ENCODE data around the gene ANO9.

The ANO9 gene

DNA sequence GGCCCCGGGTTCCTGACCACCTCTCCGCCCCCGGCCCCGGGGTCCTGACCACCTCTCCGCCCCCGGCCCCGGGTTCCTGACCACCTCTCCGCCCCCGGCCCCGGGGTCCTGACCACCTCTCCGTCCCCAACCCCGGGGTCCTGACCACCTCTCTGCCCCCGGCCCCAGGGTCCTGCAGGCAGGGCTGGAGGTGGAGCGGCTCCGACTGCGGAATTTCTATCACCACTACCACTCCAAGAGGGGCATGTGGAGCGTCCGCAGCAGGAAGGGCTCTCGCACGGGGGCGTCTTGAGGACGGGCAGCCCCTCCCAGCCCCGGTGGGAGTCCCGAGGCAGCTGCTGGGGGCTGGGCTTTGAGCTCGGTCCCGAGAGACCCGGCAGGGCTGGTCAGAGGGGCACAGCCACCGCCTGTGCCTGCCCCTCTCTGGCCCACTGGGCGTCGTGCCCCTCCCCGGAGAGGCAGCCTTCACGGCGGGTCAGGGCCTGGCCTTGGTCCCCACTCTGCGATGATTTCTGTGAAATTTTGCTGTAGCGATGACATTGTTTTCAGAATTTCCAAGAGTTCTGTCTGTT is 60.2 kb downstream of the ANO9 start:
- Mint-ChIP-seq H3K4me1 (ENCODE audit: low read depth) (no peaks in the 10 kb centered on the region), H3K27ac (no peak overlapping the region), H3K9me3 (peaks cover 7% of the 10 kb centered on the region), H3K36me3 (ENCODE audit: low read depth) (no peaks in the 10 kb centered on the region), H3K4me3 (no peak overlapping the region), H3K27me3 (peaks cover 24% of the 10 kb centered on the region)
- intact Hi-C loops (cut with micrococcal nuclease): no loop called here

DNA sequence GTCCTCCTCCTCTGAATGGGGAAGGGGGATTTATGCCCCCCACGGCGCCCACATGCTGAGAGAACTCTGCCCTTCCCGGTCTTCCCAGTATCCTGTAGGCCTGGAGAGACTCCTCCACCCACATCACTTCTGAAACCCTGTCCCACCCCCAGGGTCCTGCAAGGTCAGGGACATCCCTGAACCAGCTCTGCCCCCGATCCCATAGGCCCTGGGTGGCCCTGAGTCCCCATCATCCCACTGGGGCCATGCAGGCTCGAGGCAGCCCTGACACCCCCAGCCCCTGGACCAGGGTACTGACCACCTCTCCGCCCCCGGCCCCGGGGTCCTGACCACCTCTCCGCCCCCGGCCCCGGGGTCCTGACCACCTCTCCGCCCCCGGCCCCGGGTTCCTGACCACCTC is 60.8 kb downstream of the ANO9 start:
- Mint-ChIP-seq H3K9me3 (peaks cover under 1% of the 10 kb centered on the region), H3K36me3 (ENCODE audit: low read depth) (no peaks in the 10 kb centered on the region)

DNA sequence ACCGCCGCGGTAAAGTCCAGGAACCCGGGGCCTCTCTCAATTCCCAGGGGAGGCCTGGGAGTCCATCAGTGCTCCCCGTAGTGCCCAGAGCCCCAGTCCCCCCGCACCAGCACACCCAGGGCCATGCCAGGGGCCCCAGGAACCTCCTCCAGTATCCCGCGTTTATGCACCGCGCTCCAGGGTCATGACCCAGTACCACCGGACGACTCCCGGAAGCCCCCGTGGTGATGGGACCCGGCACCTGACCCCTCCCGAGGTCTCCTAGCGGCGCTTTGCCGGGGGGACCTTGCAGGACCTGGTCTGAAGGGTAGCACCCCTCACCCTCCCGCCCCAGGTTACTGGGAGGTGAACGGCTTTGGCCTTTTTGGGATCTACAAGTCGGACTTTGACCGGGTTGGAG is 61.3 kb downstream of the ANO9 start:
- no peak overlapping the region for H3K27ac Mint-ChIP-seq
- no peaks in the 10 kb centered on the region for H3K9me3 Mint-ChIP-seq
- peaks cover 24% of the 10 kb centered on the region for H3K27me3 Mint-ChIP-seq
- H3K4me3 Mint-ChIP-seq: no peak overlapping the region
- intact Hi-C loops (cut with micrococcal nuclease): no loop called here
- H3K4me1 Mint-ChIP-seq (ENCODE audit: low read depth): no peaks in the 10 kb centered on the region
- no peaks in the 10 kb centered on the region for H3K36me3 Mint-ChIP-seq (ENCODE audit: low read depth)

More for the DNA sequence above, 60.8 kb downstream of the ANO9 start:
- Mint-ChIP-seq H3K27ac (no peak overlapping the region), H3K4me1 (ENCODE audit: low read depth) (no peaks in the 10 kb centered on the region), H3K4me3 (no peak overlapping the region), H3K27me3 (peaks cover 24% of the 10 kb centered on the region)
- intact Hi-C loops (cut with micrococcal nuclease): no loop called here

DNA sequence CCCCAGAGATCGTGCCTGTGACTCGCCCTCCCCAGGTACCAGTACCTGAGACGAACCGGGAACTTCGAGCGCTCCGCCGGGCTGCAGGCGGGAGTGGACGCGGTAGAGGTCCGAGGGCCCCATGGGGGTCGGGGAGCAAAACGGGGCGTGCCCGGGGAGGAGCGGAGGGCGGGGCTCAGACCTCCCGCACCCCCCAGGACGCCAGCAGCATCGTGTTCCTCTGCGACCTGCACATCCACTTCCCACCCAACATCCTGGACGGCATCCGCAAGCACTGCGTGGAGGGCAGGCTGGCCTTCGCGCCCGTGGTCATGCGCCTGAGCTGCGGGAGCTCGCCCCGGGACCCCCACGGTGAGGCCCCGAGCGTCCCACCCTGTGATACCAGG is 61.7 kb downstream of the ANO9 start:
- Mint-ChIP-seq H3K36me3 (ENCODE audit: low read depth) (no peaks in the 10 kb centered on the region), H3K27ac (no peak overlapping the region), H3K4me3 (no peak overlapping the region), H3K27me3 (peaks cover 24% of the 10 kb centered on the region), H3K9me3 (no peaks in the 10 kb centered on the region), H3K4me1 (ENCODE audit: low read depth) (no peaks in the 10 kb centered on the region)
- intact Hi-C loops (cut with micrococcal nuclease): no loop called here

DNA sequence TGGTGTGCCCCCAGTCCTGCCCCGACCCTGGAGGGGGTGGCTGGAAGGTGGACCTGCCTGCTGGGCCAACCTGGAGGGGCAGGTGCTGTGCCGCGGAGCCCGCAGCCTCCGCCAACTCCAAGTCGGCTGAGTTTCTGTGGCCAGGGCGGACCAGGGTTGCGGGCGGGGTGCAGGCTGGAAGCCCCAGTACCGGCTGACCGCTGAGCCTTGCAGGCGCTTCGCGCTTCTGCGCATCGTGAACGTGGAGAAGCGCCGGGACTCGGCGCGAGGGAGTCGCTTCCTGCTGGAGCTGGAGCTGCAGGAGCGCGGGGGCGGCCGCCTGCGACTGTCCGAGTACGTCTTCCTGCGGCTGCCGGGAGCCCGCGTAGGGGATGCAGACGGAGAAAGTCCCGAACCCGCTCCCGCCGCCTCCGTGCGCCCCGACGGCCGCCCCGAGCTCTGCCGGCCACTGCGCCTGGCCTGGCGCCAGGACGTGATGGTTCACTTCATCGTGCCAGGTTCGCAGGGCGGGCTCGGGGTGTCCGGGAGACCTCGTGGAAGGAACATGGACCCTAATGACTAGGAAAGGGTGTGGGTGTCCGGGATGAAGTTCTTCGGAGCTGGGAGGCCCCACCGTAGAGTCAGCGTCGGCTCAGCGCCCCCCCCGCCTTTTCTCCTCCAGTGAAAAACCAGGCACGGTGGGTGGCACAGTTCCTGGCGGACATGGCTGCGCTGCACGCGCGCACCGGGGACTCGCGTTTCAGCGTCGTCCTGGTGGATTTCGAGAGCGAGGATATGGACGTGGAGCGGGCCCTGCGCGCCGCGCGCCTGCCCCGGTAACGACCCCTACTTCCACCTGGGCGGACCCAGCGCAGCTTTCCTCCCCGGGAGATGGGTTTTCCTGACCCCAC is 62.4 kb downstream of the ANO9 start:
- Mint-ChIP-seq H3K27ac (no peak overlapping the region), H3K4me3 (no peak overlapping the region), H3K27me3 (peaks cover 24% of the 10 kb centered on the region), H3K36me3 (ENCODE audit: low read depth) (no peaks in the 10 kb centered on the region), H3K9me3 (no peaks in the 10 kb centered on the region), H3K4me1 (ENCODE audit: low read depth) (no peaks in the 10 kb centered on the region)
- intact Hi-C loops (cut with micrococcal nuclease): no loop called here

DNA sequence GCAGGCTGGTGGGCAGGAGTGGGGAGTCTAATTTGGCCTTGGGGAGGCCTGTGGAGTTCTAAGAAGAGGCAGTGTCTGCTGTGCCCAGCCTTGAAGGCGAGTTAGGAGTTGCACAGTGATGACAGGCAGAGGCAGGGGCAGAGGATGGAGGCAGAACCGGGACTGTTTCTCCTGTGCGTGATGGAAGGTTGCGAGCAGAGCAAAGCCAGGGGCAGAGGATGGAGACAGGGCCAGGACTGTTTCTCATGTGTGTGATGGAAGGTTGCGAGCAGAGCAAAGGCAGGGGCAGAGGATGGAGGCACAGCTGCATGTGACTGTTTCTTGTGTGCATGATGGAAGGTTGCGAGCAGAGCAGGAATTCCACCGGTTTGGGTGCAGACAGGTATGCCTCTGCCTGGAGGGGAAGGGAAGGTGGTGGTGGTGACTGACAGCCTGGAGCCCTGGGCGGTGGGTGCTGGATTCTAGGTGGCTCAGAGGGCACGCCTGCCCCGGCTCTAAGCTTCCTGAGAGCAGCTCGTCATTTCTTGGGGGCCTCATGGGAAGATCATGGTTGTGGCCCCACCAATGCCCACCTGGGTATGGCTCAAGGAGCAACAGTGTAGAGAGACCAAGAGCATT is 63.8 kb downstream of the ANO9 start:
- H3K27me3 Mint-ChIP-seq: peaks cover 30% of the 10 kb centered on the region
- H3K9me3 Mint-ChIP-seq: no peaks in the 10 kb centered on the region
- H3K4me3 Mint-ChIP-seq: no peak overlapping the region
- H3K27ac Mint-ChIP-seq: no peak overlapping the region
- H3K36me3 Mint-ChIP-seq (ENCODE audit: low read depth): no peaks in the 10 kb centered on the region
- intact Hi-C loops (cut with micrococcal nuclease): no loop called here
- no peaks in the 10 kb centered on the region for H3K4me1 Mint-ChIP-seq (ENCODE audit: low read depth)

DNA sequence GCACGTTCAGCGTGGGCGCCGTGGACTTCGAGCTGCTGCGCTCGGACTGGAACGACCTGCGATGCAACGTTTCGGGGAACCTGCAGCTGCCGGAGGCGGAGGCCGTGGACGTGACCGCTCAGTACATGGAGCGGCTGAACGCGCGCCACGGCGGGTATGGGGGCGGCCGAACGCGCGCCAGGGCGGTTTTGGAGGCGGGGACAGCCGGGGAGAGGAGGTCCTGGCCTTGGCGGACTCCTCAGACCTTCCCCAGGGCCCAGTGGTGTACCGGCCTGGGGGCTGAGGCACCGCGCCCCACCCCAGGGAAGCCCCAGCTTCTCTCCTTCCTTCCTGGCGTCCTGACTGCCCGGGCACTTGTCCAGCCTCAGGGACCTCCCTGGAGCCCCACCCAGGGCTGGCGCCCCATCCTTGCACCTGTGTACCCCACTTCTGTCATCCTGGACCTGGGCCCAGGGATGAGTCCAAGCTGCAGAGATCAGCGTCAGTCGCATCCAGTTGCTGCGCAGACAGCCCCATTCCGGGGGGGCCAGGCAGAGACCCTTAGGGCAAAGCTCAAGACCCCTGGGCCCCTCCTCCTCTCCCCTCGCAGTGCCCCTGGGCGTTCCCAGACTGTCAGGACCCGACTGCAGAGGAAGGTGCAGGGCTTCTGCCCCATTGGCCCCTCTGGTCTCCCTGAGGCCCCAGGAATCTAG is 64.5 kb downstream of the ANO9 start:
- no peak overlapping the region for H3K27ac Mint-ChIP-seq
- no peaks in the 10 kb centered on the region for H3K36me3 Mint-ChIP-seq (ENCODE audit: low read depth)
- H3K27me3 Mint-ChIP-seq: peaks cover 32% of the 10 kb centered on the region

DNA sequence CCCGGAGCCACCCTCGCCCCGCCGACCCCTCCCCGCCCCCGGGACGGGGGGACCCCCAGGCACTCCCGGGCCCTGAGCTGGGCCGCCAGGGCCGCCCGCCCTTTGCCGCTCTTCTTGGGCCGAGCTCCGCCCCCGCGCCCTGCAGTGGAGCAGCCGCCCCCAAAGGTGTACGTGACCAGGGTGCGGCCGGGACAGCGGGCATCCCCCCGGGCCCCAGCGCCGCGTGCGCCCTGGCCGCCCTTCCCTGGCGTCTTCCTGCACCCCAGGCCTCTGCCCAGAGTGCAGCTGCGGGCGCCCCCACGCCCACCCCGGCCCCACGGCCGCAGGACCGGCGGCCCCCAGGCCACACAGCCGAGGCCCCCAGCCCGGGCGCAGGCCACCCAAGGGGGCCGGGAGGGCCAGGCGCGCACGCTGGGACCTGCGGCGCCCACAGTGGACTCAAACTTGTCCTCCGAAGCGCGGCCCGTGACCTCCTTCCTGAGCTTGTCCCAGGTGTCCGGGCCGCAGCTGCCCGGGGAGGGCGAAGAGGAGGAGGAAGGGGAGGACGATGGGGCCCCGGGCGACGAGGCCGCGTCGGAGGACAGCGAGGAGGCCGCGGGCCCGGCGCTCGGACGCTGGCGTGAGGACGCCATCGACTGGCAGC is 65.2 kb downstream of the ANO9 start:
- intact Hi-C loops (cut with micrococcal nuclease): no loop called here
- Mint-ChIP-seq H3K4me1 (ENCODE audit: low read depth) (no peaks in the 10 kb centered on the region), H3K27ac (no peak overlapping the region), H3K9me3 (no peaks in the 10 kb centered on the region), H3K4me3 (no peak overlapping the region), H3K27me3 (peaks cover 34% of the 10 kb centered on the region), H3K36me3 (ENCODE audit: low read depth) (no peaks in the 10 kb centered on the region)

More for the DNA sequence above, 64.5 kb downstream of the ANO9 start:
- Mint-ChIP-seq H3K9me3 (no peaks in the 10 kb centered on the region), H3K4me3 (no peak overlapping the region), H3K4me1 (ENCODE audit: low read depth) (no peaks in the 10 kb centered on the region)
- intact Hi-C loops (cut with micrococcal nuclease): no loop called here

DNA sequence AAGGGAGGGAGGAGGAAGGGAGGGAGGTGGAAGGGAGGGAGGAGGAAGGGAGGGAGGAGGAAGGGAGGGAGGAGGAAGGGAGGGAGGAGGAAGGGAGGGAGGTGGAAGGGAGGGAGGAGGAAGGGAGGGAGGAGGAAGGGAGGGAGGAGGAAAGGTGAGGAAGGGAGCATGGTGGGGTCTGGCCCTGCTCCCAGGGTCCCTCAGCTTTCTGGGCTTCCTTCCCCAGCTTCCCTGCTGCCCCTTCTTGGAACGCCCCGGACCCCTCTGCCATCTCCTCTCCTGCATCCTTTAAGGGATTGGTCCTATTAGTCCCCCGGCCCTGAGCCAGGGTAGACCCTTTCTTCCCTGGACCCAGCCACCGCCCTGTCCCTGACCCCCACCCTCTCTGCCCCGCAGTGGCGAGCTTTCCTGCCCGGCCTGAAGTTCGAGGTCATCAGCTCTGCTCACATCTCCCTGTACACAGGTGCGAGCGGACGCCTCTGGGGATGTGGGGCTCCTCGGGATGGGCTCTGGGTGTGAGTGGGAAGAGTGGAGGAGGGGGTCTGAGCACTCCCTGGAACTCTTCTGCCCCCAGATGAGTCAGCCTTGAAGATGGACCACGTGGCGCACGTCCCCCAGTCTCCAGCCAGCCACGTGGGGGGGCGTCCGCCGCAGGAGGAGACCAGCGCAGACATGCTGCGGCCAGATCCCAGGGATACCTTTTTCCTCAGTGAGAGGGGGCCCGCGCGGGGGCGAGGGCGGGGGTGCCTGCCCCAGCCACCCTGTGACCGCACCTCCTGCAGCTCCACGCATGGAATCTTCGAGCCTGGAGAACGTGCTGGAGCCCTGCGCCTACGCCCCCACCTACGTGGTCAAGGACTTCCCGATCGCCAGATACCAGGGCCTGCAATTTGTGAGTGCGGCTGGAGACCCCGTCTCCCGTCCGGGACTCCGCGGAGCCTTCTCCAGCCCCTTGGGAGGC is 66.5 kb downstream of the ANO9 start:
- H3K27me3 Mint-ChIP-seq: peaks cover 47% of the 10 kb centered on the region
- intact Hi-C loops (cut with micrococcal nuclease): no loop called here
- no peaks in the 10 kb centered on the region for H3K9me3 Mint-ChIP-seq
- no peaks in the 10 kb centered on the region for H3K36me3 Mint-ChIP-seq (ENCODE audit: low read depth)
- no peak overlapping the region for H3K4me3 Mint-ChIP-seq
- no peak overlapping the region for H3K27ac Mint-ChIP-seq
- H3K4me1 Mint-ChIP-seq (ENCODE audit: low read depth): no peaks in the 10 kb centered on the region

DNA sequence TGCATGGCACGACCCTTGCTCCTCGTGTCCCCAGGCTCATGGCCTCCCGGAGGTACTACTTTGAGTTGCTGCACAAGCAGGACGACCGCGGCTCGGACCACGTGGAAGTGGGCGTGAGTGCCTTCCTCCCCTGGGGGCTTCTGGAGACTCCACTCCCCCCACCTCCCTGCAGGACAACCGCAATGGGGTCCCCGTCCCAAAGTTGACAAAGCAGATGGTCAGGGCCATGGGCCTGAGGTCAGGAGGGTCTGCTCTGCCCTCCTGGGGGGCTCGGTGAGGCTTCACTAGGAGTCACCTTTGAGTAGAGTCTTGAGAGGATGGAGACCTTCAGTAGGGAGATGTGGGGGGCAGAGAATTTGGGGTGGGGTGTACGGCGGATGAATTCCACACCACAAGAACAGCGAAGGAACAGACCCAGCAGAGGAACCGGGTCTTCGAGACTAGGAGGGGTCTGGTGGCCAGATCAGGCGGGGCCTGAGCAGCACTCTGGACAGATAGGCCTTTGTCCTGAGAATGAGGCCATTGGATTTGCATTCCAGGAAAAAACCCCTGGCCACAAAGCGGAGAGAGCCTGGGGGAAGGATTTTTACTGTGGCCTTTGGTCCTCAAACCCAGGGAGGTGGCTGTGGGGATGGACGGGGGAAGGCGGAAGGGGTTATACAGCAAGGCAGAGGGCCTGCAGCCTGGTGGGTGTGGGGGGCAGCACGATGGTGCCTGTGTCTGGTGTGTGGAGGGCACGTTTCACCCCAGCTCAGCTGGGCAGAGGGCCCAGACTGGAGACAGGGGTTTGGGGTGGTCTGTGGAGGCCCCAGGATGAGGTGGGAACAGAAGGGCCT is 67.9 kb downstream of the ANO9 start:
- H3K4me1 Mint-ChIP-seq (ENCODE audit: low read depth): no peaks in the 10 kb centered on the region
- H3K36me3 Mint-ChIP-seq (ENCODE audit: low read depth): no peaks in the 10 kb centered on the region
- no peak overlapping the region for H3K27ac Mint-ChIP-seq
- intact Hi-C loops (cut with micrococcal nuclease): no loop called here
- H3K4me3 Mint-ChIP-seq: no peak overlapping the region
- no peaks in the 10 kb centered on the region for H3K9me3 Mint-ChIP-seq
- H3K27me3 Mint-ChIP-seq: peaks cover 51% of the 10 kb centered on the region

DNA sequence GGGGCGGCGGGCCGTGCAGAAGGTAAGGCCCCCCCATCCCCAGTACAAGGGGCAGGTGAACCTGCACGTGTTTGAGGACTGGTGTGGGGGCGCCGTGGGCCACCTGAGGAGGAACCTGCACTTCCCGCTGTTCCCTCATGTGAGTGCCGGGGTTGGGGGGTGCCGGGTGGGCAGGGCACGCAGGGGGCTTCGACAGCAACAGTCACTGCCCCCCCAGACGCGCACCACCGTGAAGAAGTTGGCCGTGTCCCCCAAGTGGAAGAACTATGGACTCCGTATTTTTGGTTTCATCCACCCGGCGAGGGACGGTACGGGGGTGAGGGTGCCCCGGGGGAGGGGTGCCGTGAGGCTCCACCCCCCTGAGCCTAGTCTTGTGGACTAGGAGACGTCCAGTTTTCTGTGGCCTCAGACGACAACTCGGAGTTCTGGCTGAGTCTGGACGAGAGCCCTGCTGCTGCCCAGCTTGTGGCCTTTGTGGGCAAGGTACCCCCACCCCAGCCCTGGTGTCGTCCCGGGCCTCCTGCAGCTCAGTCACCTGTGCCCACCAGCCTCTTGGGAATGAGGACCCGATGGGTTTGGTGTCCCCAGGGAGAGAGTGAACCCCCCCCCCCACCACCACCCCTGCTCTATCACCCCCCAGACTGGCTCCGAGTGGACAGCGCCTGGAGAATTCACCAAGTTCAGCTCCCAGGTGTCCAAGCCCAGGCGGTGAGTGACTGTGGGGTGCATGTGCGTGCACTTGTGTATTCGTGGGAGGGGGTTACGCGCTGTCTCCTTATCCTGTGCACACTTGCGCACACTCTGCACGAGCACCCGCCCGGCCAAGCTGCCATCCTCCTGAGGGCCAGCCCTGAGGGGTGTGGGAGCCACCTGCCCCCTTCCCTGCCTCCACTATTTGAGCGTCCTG is 68.7 kb downstream of the ANO9 start:
- no peak overlapping the region for H3K27ac Mint-ChIP-seq
- H3K4me1 Mint-ChIP-seq (ENCODE audit: low read depth): peaks cover 5% of the 10 kb centered on the region
- H3K4me3 Mint-ChIP-seq: no peak overlapping the region
- no peaks in the 10 kb centered on the region for H3K36me3 Mint-ChIP-seq (ENCODE audit: low read depth)
- H3K9me3 Mint-ChIP-seq: no peaks in the 10 kb centered on the region
- intact Hi-C loops (cut with micrococcal nuclease): no loop called here
- H3K27me3 Mint-ChIP-seq: peaks cover 51% of the 10 kb centered on the region

Data from dendritic cell treated with granulocyte-macrophage colony-stimulating factor and Interleukin-4, amounts not matched to agents 40 ng/mL and 50 ng/mL, for 4 days (primary cell).